ENCODE data around the gene MEIS1.

- no peak for TF ChIP-seq POLR2A (IDR thresholded peaks at IDR 0.05)
- TF ChIP-seq POLR2AphosphoS5 (IDR thresholded peaks at IDR 0.05): no peak
These were observed 30.2 kb downstream of the MEIS1 start for GRCh38 chr2:66464930-66465637.

Data from transverse colon (tissue), 3 donors.